Peyer's patch (tissue), 4 donors: ENCODE data around the gene AK8. TPM values are rescaled to one million over a fixed set of nuclear protein-coding genes. Genes with fewer than 3 reads are reported as not detected.
A peak's percentile ranks its signal among the peaks of the same experiment; 100 is the strongest.

Experiments used
- DNase-seq, 3 donors: peaks; one replicate each; pipeline ENCODE4 v3.0.0-alpha.2; 2017 to 2019
- H3K27ac ChIP-seq, 4 donors: fragments of 200-600 bp; sonication (generic); one replicate each; pipeline ENCODE4 v1.5.1; 2016 to 2019
- H3K27me3 ChIP-seq, 2 donors: fragments of 200-600 bp; sonication (generic); one replicate each; pipeline ENCODE4 v1.5.1; 2019
- H3K36me3 ChIP-seq, 3 donors: fragments of 200-600 bp; sonication (generic); one replicate each; pipeline ENCODE4 v1.5.1; 2016 to 2019
- H3K4me1 ChIP-seq, 4 donors: fragments of 200-600 bp; sonication (generic); one replicate each; pipeline ENCODE4 v1.5.1; 2016 to 2019
- H3K4me3 ChIP-seq, 4 donors: fragments of 200-600 bp; sonication (generic); 1 replicate in 3 of 4; 2 replicates in 1 of 4; pipeline ENCODE4 v1.5.1; 2016 to 2019; ENCODE audit warnings: mild to moderate bottlenecking in 1 of 4
- H3K9me3 ChIP-seq, 4 donors: fragments of 200-600 bp; sonication (generic); one replicate each; pipeline ENCODE4 v1.5.1; 2016 to 2019; ENCODE audit warnings: mild to moderate bottlenecking in 1 of 4
- CTCF ChIP-seq, 6 experiments: fragments of 450-650 bp in 4 of 6; fragments of 200-600 bp in 2 of 6; sonication (generic) in 1 of 6; IDR thresholded peaks; one replicate each; pipeline ENCODE4 v1.5.1; 2017 to 2019; ENCODE audit warnings: antibody characterized with exemption in 6 of 6, mild to moderate bottlenecking in 3 of 6, moderate library complexity in 1 of 6
- POLR2A ChIP-seq, 2 donors: fragments of 450-650 bp; IDR thresholded peaks; one replicate each; pipeline ENCODE4 v1.5.1; 2017; ENCODE audit warnings: antibody characterized with exemption in 2 of 2, mild to moderate bottlenecking in 2 of 2, moderate library complexity in 2 of 2
- total RNA-seq, 4 donors: library from RNA; depleted of rRNA; stranded (reverse); fragments of >200 nt; gene quantifications; one replicate each; pipeline ENCODE4 v1.1.0, GENCODE V29; 2016

The AK8 gene
- total RNA-seq, 4 donors from 2014 or later = not detected

DNA sequence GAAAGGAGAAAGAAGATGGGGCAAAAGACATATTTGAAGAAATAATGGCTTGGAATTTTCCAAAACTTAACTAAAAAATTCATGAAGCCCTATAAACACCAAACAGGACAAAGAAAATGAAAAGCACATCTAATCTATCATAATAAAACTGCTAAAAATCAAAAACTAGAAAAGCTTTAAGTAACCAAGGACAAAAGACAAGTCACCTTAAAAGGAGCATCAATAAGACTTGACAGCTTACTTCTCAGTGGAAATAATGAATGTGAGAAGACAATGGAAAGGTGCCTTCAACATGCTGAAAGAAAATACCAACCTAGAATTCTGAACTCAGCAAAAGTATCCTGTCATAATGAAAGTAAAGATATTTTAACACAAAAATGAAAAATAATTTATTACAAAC, 180.9 kb downstream of the AK8 start:
- Histone ChIP-seq H3K4me3 (no peak overlapping the region), H3K27ac (no peak overlapping the region), H3K4me1 (no peaks in the 10 kb centered on the region), H3K27me3 (no peaks in the 10 kb centered on the region), H3K9me3 (peaks cover 0 to 6% (median 0%) of the 10 kb centered on the region in 4 donors), H3K36me3 (no peaks in the 10 kb centered on the region)
- no peak for TF ChIP-seq CTCF (IDR thresholded peaks at IDR 0.05)
- TF ChIP-seq POLR2A (IDR thresholded peaks at IDR 0.05) = no peak
- DNase-seq = no peak

- TF ChIP-seq POLR2A (IDR thresholded peaks at IDR 0.05) (no peak), CTCF (IDR thresholded peaks at IDR 0.05) (peak in 1 of 6 experiments; percentile 19)
- no peak overlapping the region for H3K27ac ChIP-seq
- H3K36me3 ChIP-seq = peaks cover 0 to 22% (median 0%) of the 10 kb centered on the region in 3 donors
- H3K4me1 ChIP-seq = no peaks in the 10 kb centered on the region
- no peak for DNase-seq
- no peaks in the 10 kb centered on the region for H3K27me3 ChIP-seq
- H3K9me3 ChIP-seq = peaks cover 0 to 6% (median 0%) of the 10 kb centered on the region in 4 donors
- H3K4me3 ChIP-seq = no peak overlapping the region
These were observed 183.9 kb downstream of the AK8 start for GRCh38 chr9:132694144-132694543.

DNA sequence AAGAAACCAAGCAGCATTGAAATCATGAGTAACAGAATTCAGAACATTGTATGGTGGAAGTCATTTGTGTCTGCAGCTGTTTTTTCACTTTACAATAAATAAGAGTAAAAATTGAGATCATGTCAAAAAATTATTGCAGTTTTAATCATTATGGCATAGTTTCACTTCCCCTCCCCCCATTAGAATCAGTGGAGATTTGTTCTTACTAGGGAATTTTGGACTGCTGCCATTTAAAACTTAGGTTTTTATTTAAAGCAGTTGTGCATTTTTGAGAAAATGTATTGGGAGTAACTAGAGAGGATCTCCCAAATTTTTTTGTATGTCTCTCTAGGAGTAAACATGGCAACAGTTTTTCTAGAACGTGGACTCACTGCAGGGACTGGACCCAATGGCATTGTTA, 187.4 kb downstream of the AK8 start:
- Histone ChIP-seq H3K4me1 (no peaks in the 10 kb centered on the region), H3K36me3 (peaks cover 0 to 53% (median 0%) of the 10 kb centered on the region in 3 donors), H3K4me3 (no peak overlapping the region), H3K9me3 (no peaks in the 10 kb centered on the region), H3K27ac (no peak overlapping the region), H3K27me3 (no peaks in the 10 kb centered on the region)
- no peak for TF ChIP-seq POLR2A (IDR thresholded peaks at IDR 0.05)
- TF ChIP-seq CTCF (IDR thresholded peaks at IDR 0.05) = no peak
- DNase-seq = no peak

DNA sequence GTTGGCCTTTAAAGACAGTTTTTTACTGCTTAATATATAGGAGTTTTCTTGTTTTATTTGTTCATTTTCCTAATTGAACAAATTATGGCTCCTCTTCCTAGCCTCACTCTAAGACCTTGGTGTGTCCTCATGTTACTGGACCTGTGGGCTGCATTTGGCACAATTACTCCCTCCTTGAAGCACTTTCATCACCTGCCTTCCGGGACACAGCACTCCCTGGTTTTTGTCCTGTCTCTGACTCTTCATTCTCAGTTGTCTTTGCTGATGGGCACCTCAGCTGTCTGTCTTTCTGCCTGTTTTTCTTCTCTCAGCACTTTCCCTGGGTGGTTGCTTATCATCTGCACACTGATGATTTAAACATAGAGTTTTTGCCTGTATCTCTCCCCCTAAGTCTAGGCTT, 194.2 kb downstream of the AK8 start:
- Histone ChIP-seq H3K36me3 (peaks cover 0 to 71% (median 0%) of the 10 kb centered on the region in 3 donors), H3K4me3 (no peak overlapping the region)

GRCh38 chr9:132681561-132681960, 196.5 kb downstream of the AK8 start:
- Histone ChIP-seq H3K9me3 (no peaks in the 10 kb centered on the region), H3K27ac (no peak overlapping the region), H3K27me3 (no peaks in the 10 kb centered on the region), H3K4me1 (no peaks in the 10 kb centered on the region), H3K36me3 (peaks cover 0 to 59% (median 0%) of the 10 kb centered on the region in 3 donors), H3K4me3 (no peak overlapping the region)
- DNase-seq = no peak
- TF ChIP-seq CTCF (IDR thresholded peaks at IDR 0.05) = no peak
- no peak for TF ChIP-seq POLR2A (IDR thresholded peaks at IDR 0.05)

More for the DNA sequence above, 194.2 kb downstream of the AK8 start:
- no peaks in the 10 kb centered on the region for H3K27me3 ChIP-seq
- H3K27ac ChIP-seq = no peak overlapping the region
- no peak for DNase-seq
- H3K4me1 ChIP-seq = no peaks in the 10 kb centered on the region
- no peaks in the 10 kb centered on the region for H3K9me3 ChIP-seq
- TF ChIP-seq CTCF (IDR thresholded peaks at IDR 0.05) = no peak
- no peak for TF ChIP-seq POLR2A (IDR thresholded peaks at IDR 0.05)
